CD4-positive, alpha-beta T cell (primary cell): ENCODE data around the gene OAT. TPM values are rescaled to one million over a fixed set of nuclear protein-coding genes. Genes with fewer than 3 reads are reported as not detected.

ENCODE experiments used
- ATAC-seq: fragments of 200-7000 bp; cut with Tn5 transposase; one replicate; pipeline ENCODE4 v1.10.0; 2022; ENCODE audit warnings: mild to moderate bottlenecking; ENCODE audit not compliant: poor library complexity
- CTCF ChIA-PET: fragments of 350-600 bp; sonication (Branson Sonifier 250); formaldehyde crosslinking; loops from one replicate; lab custom pipeline; 2021; ENCODE audit warnings: antibody characterized with exemption, inconsistent platforms; lab: Charles Lee
- POLR2A ChIA-PET: fragments of 350-600 bp; sonication (Branson Sonifier 250); formaldehyde crosslinking; loops from one replicate; lab custom pipeline; 2021; ENCODE audit warnings: antibody characterized with exemption, inconsistent platforms; lab: Charles Lee
- DNase-seq, 14 experiments: peaks; one replicate each; pipeline ENCODE4 v3.0.0-alpha.2; 2013 to 2020; ENCODE audit warnings: mixed read lengths in 2 of 14
- H3K27ac ChIP-seq, 2 donors: one replicate each; pipeline versions ENCODE4 v1.5.1 to v1.7.0; 2013; ENCODE audit warnings: low read length in 2 of 2, low read depth in 1 of 2, mild to moderate bottlenecking in 1 of 2
- H3K27me3 ChIP-seq, 2 experiments: 1 replicate in 1 of 2; 2 replicates in 1 of 2; pipeline versions ENCODE4 v1.6.1 to v1.7.0; 2013; ENCODE audit warnings: low read length in 2 of 2, control low read depth in 1 of 2, mild to moderate bottlenecking in 1 of 2, moderate library complexity in 1 of 2; ENCODE audit not compliant: insufficient read depth in 2 of 2, control insufficient read depth in 1 of 2
- H3K36me3 ChIP-seq: one replicate; pipeline ENCODE4 v1.6.1; 2013; ENCODE audit warnings: low read length, control low read depth; ENCODE audit not compliant: insufficient read depth
- H3K4me1 ChIP-seq: one replicate; pipeline ENCODE4 v1.6.1; 2013; ENCODE audit warnings: low read length, control low read depth; ENCODE audit not compliant: insufficient read depth
- H3K4me3 ChIP-seq: one replicate; pipeline ENCODE4 v1.5.1; 2013; ENCODE audit warnings: mild to moderate bottlenecking, low read length, moderate library complexity
- H3K9me3 ChIP-seq, 2 experiments: 1 replicate in 1 of 2; 2 replicates in 1 of 2; pipeline versions ENCODE4 v1.6.1 to v1.7.0; 2013; ENCODE audit warnings: low read length in 2 of 2, mild to moderate bottlenecking in 2 of 2, control low read depth in 1 of 2, moderate library complexity in 1 of 2; ENCODE audit not compliant: control insufficient read depth in 1 of 2, insufficient read depth in 1 of 2
- H3K27ac Mint-ChIP-seq: one replicate; pipeline ENCODE4 v1.8.0; 2020; ENCODE audit warnings: mixed read lengths
- H3K27me3 Mint-ChIP-seq: one replicate; pipeline ENCODE4 v1.8.0; 2021; ENCODE audit warnings: mixed read lengths
- H3K36me3 Mint-ChIP-seq: one replicate; pipeline ENCODE4 v1.8.0; 2021; ENCODE audit warnings: low read depth, mixed read lengths
- H3K4me1 Mint-ChIP-seq: one replicate; pipeline ENCODE4 v1.8.0; 2021; ENCODE audit warnings: low read depth, mixed read lengths
- H3K4me3 Mint-ChIP-seq: one replicate; pipeline ENCODE4 v1.8.0; 2020; ENCODE audit warnings: mild to moderate bottlenecking, mixed read lengths
- H3K9me3 Mint-ChIP-seq: one replicate; pipeline ENCODE4 v1.8.0; 2020; ENCODE audit warnings: mixed read lengths
- CTCF ChIP-seq: fragments of 200-600 bp; IDR thresholded peaks from one replicate; pipeline ENCODE4 v1.8.0; 2022; ENCODE audit warnings: antibody characterized with exemption, mild to moderate bottlenecking
- intact Hi-C, 2 experiments: fragments of 100-400 bp; cut with DNase I in 1 of 2; cut with micrococcal nuclease in 1 of 2; formaldehyde crosslinking; loops; one replicate each; pipeline versions ENCODE4 v1.15.1 to v1.9.0; 2023 to 2025; cut with DNase I, micrococcal nuclease
- total RNA-seq, 174 experiments: library from RNA in 2 of 174; stranded (reverse) in 2 of 174; gene quantifications; one replicate each; pipeline ENCODE4 v1.2.3 and lab custom pipeline; 2021 to 2026

The OAT gene
- total RNA-seq, 2 experiments from 2014 or later, result 48.5 to 54.9 TPM

GRCh38 chr10:124384172-124384571, 34.6 kb downstream of the OAT start:
- TF ChIP-seq CTCF, result no peak
- Mint-ChIP-seq H3K4me1 (no peaks in the 10 kb centered on the region), H3K27ac (no peak overlapping the region), H3K27me3 (peaks cover 28% of the 10 kb centered on the region), H3K36me3 (no peaks in the 10 kb centered on the region), H3K9me3 (no peaks in the 10 kb centered on the region), H3K4me3 (no peak overlapping the region)
- no peaks in the 10 kb centered on the region for H3K36me3 ChIP-seq
- intact Hi-C loops, result no loop called here
- no peak overlapping the region for H3K4me3 ChIP-seq
- peaks cover 24 to 27% of the 10 kb centered on the region in 2 experiments for H3K27me3 ChIP-seq
- H3K4me1 ChIP-seq, result peaks cover 8% of the 10 kb centered on the region
- POLR2A ChIA-PET, result no interaction called here
- no peak overlapping the region for H3K27ac ChIP-seq
- ATAC-seq, result no peak
- DNase-seq, result no peak
- H3K9me3 ChIP-seq, result peaks cover 0 to 5% of the 10 kb centered on the region in 2 experiments
- CTCF ChIA-PET, result interaction anchor here (1.6 kb wide), 1 partner anchor 389 kb away, joined by 3 read pairs; no protein-coding TSS in a partner anchor

- CTCF ChIA-PET, result interaction anchor here (1.3 to 1.6 kb wide), 2 partner anchors 20 to 389 kb away, joined by 3 to 4 read pairs; no protein-coding TSS in a partner anchor
- Histone ChIP-seq H3K4me1 (peaks cover 3% of the 10 kb centered on the region), H3K9me3 (peaks cover 0 to 5% of the 10 kb centered on the region in 2 experiments), H3K27me3 (peaks cover 24 to 27% of the 10 kb centered on the region in 2 experiments), H3K36me3 (no peaks in the 10 kb centered on the region), H3K4me3 (no peak overlapping the region), H3K27ac (no peak overlapping the region)
- intact Hi-C loops, result no loop called here
- Mint-ChIP-seq H3K4me3 (no peak overlapping the region), H3K4me1 (no peaks in the 10 kb centered on the region), H3K9me3 (no peaks in the 10 kb centered on the region), H3K36me3 (no peaks in the 10 kb centered on the region), H3K27ac (no peak overlapping the region), H3K27me3 (peaks cover 32% of the 10 kb centered on the region)
- no peak for DNase-seq
- no peak for TF ChIP-seq CTCF
- no peak for ATAC-seq
- POLR2A ChIA-PET, result no interaction called here
Measured at GRCh38 chr10:124383496-124383895, 35.2 kb downstream of the OAT start.

- H3K4me3 ChIP-seq, result no peak overlapping the region
- TF ChIP-seq CTCF, result no peak
- H3K27ac Mint-ChIP-seq, result no peak overlapping the region
- H3K9me3 Mint-ChIP-seq, result no peaks in the 10 kb centered on the region
- H3K4me1 ChIP-seq, result no peaks in the 10 kb centered on the region
- CTCF ChIA-PET, result no interaction called here
- peaks cover 0 to 5% of the 10 kb centered on the region in 2 experiments for H3K9me3 ChIP-seq
- H3K27me3 Mint-ChIP-seq, result peaks cover 54% of the 10 kb centered on the region
- H3K27me3 ChIP-seq, result peaks cover 26 to 32% of the 10 kb centered on the region in 2 experiments
- H3K4me3 Mint-ChIP-seq, result no peak overlapping the region
- intact Hi-C loops, result no loop called here
- no peak for DNase-seq
- no peak for ATAC-seq
- no peaks in the 10 kb centered on the region for H3K4me1 Mint-ChIP-seq
- H3K27ac ChIP-seq, result no peak overlapping the region
- no peaks in the 10 kb centered on the region for H3K36me3 ChIP-seq
- H3K36me3 Mint-ChIP-seq, result no peaks in the 10 kb centered on the region
- POLR2A ChIA-PET, result no interaction called here
Measured at GRCh38 chr10:124381011-124381611, 37.6 kb downstream of the OAT start.
